ENCODE measurements around the gene PVALEF.

GRCh38 chr17:81148571-81148970 is 16.7 kb upstream of the PVALEF start:
- TF ChIP-seq, protein P1, sequence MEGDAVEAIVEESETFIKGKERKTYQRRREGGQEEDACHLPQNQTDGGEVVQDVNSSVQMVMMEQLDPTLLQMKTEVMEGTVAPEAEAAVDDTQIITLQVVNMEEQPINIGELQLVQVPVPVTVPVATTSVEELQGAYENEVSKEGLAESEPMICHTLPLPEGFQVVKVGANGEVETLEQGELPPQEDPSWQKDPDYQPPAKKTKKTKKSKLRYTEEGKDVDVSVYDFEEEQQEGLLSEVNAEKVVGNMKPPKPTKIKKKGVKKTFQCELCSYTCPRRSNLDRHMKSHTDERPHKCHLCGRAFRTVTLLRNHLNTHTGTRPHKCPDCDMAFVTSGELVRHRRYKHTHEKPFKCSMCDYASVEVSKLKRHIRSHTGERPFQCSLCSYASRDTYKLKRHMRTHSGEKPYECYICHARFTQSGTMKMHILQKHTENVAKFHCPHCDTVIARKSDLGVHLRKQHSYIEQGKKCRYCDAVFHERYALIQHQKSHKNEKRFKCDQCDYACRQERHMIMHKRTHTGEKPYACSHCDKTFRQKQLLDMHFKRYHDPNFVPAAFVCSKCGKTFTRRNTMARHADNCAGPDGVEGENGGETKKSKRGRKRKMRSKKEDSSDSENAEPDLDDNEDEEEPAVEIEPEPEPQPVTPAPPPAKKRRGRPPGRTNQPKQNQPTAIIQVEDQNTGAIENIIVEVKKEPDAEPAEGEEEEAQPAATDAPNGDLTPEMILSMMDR (IDR thresholded peaks at IDR 0.05): no peak
- TF ChIP-seq POLR2A (IDR thresholded peaks at IDR 0.05): no peak
- no peak for TF ChIP-seq POLR2AphosphoS5 (IDR thresholded peaks at IDR 0.05)
- no peak for TF ChIP-seq EP300 (IDR thresholded peaks at IDR 0.05)
